ENCODE measurements around the gene EXO1.
A peak's percentile ranks its signal among the peaks of the same experiment; 100 is the strongest.
"Not testable (repeated sequence)": the region's sequence is repeated elsewhere in the genome, so short reads cannot be mapped to it uniquely, and the experiment has no call there.

The EXO1 gene

DNA sequence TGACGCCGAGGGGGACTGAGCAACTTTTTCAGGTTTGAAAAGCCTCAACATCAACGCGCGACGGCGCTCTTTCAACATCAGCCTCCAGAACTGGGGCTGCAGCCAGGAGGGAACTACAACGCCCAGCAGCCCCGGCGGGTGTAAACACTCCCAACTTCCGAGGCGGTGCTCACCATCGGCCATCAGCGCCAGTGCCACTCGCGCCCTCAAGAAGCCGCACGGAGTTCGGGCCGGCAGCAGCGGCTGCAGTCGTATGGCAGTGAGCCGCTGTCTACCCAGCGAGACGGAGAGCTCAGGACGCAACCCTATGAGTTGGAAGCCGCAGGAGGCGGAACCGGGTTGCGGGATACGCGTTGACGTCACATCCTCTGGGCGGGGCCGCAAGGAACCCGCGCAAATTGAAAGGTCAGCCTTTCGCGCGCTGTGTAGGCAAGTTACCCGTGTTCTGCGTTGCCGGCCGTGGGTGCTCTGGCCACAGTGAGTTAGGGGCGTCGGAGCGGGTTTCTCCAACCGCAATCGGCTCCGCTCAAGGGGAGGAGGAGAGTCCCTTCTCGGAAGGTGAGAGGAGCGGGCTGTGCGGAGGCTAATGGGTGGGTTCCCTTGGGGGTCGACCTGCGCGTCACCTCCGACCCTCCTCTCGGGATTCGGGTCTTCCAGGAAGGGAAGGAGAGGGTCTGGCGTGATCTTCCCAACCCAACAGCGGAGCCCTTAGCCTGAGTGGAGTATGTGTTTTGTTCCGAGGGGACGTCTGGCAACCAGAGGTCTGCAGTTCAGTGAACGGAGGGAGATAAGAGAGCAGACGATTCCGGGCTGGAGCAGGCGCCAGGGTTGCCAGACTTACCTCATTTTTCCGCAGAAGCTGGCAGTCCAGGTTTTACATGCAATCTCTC, at the start of gene EXO1:
TSS of gene EXO1 (plus strand) at position 409 of the 890 bp plus-strand sequence. CDS start 2,222 bp downstream, outside the sequence.
- DNase-seq (ENCODE audit: low read depth in 2 of 2, low spot score in 1 of 2) = peak; percentile 70 to 73

DNA sequence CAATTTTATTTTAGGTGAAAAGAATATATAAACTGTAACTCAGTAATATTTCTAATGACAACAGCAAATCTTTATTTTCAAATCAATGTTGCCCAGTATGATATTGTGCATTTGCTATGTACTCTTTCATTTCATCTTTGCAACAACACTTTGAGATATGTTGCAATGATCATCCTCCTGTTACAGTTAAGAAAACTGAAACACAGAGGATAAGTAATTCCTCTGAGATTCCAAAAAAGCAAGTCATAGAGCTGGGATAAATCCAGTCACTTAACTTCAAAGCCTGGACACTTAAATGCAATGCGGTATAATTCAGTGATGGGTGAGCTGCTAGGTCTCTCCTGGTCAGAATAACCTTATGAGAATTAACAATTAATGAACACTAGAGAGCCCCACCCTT, 48.6 kb upstream of the EXO1 start:
- no peak for DNase-seq (ENCODE audit: low read depth in 2 of 2, low spot score in 1 of 2)

DNA sequence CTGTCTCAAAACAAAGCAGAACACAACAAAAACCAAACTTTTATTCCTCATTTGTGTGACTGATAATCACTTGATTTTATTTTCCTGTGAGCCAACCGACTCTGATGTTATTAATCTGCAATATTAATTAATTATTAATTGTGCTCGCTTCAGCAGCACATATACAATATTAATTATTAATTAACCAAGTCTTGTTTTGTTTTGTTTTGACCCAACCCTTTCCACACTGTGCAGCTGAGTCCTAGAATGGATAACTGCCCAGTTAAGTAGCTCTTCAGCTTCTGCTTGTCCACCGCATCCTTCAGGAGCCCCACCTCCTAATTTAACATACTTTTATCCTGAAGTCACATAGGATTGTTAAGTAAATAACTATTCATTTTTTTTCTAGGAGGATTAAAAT, 47.4 kb upstream of the EXO1 start:
- no peak for DNase-seq (ENCODE audit: low read depth in 2 of 2, low spot score in 1 of 2)

DNA sequence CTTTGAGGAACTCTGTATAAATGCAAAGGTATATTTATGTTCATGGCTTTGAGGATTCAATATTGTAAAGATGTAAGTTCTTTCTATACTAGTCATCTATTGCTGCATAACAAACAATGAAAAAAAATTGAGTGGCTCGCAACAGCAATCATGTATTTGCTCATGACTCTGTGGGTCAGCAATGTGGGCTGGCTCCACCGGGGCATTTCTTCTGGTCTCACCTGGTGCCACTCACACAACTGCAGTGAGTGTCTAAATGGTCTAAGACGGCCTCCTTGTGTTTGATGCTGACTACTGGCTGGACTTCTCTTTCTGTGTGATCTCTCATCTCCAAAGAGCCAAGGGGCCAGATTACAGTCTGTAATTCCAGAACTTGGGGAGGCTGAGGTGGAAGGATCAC, 45.1 kb upstream of the EXO1 start:
- DNase-seq (ENCODE audit: low read depth in 2 of 2, low spot score in 1 of 2) = no peak

DNA sequence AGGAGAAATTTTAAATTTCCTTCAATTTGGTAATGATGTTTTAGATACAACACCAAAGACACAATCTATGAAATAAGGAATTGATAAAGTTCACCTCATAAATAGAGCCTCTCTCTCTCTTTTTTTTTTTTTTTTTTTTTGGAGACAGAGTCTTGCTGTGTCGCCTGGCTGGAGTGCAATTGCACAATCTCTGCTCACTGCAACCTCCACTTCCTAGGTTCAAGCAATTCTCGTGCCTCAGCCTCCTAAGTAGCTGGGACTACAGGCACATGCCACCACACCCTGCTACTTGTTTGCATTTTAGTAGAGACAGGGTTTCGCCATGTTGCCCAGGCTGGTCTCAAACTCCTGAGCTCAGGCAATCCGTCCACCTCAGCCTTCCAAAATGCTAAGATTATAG, 43.3 kb upstream of the EXO1 start:
- not testable (repeated sequence) for DNase-seq (ENCODE audit: low read depth in 2 of 2, low spot score in 1 of 2)

DNA sequence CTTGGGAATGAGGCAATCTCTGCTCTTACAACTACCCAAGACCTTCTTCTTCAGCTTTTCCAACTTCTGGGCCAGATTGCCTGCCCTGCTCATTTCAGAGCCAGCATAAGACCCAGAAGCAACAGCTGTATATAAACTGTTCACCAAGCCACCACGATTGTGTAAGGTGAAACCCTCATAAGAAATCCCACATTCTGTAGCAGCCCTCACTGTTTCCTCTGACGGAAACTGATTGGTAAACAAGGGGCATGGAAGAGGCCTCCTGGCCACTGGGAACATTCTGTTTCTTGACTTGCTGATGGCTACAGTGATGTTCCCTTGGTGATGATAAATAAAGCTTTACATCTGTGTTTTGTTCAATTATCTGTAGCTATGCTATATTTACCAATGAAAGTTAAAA, 39.7 kb upstream of the EXO1 start:
- no peak for DNase-seq (ENCODE audit: low read depth in 2 of 2, low spot score in 1 of 2)

DNA sequence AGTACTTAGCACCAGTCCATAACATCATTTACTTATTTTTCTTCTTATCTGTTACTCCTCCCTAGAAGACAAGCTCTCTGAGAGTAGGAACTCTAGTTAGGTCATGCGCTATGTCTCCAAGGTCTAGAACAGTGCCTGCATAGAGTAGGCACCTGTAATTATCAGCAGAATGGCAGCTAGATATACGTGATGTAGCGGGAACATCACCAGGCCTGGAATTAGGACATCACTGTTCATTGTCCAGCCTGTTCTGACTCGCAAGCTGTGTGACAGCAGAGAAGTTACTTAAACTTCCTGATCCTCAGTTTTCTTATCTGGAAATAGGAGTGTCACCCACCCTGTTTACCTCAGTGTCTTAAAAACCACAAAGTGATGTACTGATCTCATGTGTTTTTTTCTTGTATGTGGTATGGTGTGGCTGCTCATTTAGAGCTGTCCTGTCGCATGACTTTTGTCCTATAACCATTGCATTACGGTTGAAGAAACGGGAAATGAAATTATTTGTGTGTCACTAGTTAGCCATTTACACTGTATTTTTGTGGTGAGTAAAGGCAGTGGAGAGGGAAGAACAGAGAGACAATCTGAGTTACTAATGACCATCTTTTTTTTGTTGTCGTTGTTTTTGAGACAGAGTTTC, 37.1 kb upstream of the EXO1 start:
- DNase-seq (ENCODE audit: low read depth in 2 of 2, low spot score in 1 of 2) = no peak

DNA sequence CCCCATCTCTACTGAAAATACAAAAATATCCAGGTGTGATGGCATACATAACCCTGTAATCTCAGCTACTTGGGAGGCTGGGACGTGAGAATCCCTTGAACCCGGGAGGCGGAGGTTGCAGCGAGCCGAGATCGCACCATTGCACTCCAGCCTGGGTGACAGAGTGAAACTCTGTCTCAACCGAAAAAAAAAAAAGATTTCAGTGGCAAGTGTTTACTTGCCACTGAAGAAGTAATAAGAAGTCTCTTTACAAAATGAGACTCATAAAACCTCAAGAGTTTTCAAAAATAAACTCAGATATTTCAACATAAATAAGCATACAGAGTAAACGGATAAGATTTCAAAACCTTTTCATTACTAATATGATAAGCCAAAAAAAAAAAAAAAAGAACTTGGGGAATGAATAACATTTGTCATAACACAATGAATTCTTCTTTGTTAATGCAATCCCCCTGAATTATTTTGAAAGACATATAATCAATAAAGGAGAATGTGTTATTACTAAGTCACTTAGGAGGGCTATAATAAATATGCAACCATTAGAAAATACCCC, 34.2 kb upstream of the EXO1 start:
- DNase-seq (ENCODE audit: low read depth in 2 of 2, low spot score in 1 of 2) = no peak

DNA sequence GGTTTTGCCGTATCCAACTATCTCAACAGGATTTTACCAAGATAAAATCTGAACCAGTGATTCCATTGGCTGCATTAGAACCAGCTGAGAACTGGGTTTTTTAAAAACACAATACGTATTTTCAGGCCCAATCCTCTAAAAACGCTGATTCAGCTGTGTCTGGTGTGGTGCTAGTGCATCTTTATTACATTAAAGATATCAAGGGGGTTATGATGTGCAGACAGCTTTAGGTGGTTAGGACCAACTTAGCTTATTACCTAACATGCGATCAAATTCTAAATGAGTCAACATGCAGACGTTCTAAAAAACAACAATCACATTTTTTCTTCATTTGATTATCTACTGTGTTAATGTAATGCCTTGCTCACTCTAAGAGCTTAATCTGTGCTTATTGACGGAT, 32.0 kb upstream of the EXO1 start:
- no peak for DNase-seq (ENCODE audit: low read depth in 2 of 2, low spot score in 1 of 2)

DNA sequence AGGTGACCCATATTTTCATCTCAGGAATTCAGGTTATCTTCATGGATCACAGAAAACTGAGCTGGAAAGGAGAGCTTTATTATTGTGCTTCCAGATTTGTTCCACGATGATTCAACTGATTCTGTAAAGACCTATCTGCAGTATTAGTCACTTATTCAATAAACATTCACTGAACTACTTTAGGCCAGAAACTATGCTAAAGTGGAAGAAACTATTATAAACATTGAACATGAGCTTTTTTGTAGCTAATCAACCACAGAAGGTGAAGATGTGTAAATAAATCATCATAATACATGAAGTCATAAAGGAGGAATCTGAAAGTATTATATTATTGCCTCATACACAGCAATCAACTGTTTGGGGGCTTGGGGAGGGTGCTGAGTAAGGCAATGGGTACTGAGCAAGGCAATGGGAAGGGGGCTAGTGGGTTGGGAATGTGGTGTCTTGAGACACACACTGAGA, 30.6 kb upstream of the EXO1 start:
- DNase-seq (ENCODE audit: low read depth in 2 of 2, low spot score in 1 of 2) = no peak

DNA sequence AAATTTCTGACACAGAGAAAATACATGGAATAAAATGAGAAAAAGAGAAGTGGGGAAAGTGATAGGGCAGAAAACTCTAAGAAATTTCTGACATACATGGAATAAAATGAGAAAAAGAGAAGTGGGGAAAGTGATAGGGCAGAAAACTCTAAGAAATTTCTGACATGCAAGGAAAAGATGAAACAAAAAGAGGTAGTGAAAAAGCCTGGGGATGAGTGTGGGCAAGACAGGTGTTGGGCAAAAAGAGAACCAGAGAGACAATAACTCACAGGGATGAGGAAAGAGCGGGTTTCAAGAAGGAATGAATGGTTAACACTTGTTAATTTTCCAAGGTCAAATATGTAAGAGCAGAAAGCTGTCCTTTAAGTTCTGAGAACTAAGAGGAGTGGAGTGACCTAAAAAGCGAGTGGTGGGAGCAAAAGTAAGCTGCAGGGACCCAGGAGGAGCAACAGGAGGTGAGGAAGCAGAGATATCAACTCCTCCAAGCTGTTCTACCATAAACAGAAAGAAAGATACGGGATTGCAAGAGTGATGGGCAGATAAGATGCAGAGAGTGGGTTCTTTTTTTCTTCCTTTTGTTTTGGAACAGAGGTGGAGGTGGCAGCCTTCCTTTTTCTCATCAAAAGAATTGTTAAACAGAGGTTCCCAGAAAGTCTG, 29.9 kb upstream of the EXO1 start:
- no peak for DNase-seq (ENCODE audit: low read depth in 2 of 2, low spot score in 1 of 2)

DNA sequence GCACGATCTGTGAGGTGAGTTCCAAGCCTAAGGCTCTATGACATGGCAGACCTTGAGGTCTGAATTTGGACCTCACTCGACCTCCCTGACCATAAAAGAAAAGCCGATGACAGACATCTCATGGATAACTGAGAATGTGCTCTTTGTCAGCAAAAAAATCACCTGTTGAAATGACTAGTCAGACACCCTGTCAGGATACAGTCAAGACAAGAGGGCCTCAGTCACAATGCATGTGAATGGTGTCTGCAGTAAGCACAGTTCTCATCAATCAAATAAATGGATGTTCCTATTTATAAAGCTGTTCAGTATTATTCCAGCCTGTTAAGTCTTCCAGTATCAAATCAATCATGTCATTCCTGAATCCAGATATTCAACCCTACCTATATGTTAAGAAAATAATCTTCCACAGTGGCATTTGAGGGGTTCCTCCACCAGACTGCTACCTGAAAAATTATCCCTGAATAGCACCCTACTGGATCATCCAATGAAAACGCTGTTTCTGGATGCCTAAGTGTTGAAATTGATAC, 28.6 kb upstream of the EXO1 start:
- DNase-seq (ENCODE audit: low read depth in 2 of 2, low spot score in 1 of 2) = no peak

DNA sequence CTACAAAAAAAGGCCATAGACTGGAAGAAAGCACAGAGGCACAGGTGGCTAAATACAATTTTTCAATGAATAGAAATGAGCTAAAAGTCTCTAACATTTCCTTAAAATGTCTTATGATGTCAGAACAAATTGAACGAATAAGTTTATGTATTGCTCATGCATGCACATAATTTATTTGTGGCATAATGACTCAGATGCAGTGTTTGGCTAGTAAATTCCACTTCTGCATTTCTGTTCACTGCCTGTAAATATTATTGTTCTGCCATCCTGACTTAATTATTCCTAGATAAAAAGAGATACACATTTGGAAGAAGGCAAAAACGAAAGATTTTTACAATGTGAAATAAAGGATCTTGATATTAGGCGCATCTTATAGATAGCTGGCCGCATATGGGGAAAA, 26.6 kb upstream of the EXO1 start:
- no peak for DNase-seq (ENCODE audit: low read depth in 2 of 2, low spot score in 1 of 2)

DNA sequence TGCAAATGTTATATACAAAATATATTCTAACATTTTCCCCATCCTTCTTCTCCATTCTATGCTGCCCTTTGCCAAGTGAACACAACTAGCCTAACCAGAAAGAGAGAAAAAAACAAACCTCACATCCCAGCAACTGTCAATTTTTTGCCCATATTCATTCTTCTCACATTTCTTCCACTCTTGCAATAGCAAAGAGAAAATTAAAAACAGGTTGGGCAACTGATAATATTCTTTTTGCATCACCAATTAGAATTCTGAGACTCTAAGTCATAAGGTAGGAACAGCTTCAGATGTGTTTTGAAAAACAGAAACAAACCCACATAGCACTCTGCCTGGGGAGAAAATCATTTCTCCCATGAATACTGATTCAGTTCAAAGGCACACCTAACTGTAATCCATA, 25.2 kb upstream of the EXO1 start:
- no peak for DNase-seq (ENCODE audit: low read depth in 2 of 2, low spot score in 1 of 2)

DNA sequence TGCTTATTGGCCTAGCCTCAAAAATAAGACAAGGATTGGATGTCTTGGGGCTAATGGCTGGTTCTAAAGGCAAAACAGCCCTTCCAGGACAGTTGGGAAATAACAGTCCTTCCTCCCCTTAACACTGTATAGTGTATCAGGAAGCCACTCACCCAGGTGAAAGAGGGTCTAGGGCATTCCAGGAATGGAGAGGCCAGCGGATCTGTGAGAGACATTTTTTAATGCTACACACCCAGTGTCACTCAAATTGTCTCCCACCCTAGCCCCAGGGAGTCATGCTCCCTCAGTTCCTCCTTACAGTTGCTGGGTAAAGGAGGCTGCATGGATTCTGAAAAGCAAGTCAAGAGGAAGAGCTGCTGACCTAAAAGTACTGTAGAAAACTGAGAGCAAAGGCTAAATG, 24.1 kb upstream of the EXO1 start:
- no peak for DNase-seq (ENCODE audit: low read depth in 2 of 2, low spot score in 1 of 2)

DNA sequence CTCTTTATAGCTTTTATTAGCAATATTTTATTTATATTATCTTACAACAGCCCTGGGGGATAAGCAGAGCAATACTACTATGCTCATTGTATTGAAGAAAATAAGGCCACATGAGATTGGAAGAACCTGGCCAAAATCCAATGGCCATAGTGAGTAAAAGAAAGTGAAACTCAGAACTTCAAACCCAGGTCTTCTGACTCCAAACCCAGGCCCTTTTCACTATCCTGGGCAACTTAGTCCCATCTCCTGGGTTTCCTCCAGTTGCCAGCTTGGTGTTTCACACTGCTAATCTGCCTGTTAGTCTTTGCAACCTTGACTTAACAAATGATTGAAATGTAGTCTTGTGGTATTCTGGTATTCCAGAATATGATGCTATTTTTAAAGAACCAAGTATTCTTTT, 22.4 kb upstream of the EXO1 start:
- no peak for DNase-seq (ENCODE audit: low read depth in 2 of 2, low spot score in 1 of 2)

DNA sequence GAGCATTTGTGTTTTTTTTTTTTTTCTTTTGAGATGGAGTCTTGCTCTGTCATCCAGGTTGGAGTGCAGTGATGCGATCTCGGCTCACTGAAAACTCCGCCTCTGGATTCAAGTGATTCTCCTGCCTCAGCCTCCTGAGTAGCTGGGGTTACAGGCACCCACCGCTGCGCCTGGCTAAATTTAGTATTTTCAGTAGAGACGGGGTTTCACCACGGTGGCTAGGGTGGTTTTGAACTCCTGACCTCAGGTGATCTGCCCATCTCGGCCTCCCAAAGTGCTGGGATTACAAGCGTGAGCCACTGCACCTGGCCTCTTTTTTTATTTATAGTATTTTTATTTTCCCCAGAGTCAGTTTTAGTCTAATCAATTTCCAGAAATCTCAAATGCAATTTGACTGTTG, 21.4 kb upstream of the EXO1 start:
- DNase-seq (ENCODE audit: low read depth in 2 of 2, low spot score in 1 of 2) = not testable (repeated sequence)

DNA sequence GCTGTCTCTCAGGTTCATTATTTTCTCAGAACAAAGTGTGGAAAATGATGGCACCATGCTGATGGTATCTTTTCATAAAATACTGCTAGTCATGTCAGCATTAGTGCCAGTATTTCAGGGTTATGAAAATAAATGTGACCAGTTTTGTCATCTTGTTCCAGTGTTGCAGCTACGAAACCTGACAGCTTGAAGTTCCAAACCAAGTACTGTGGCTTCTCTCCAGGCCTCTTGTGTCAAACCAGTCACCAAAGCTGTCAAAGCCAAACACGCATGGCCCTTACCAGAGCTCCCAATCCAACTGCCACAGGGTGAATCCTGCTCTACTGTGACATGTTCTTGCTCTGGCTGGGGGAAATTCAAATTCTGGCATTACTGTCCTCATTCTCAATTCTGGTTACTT, 20.7 kb upstream of the EXO1 start:
- no peak for DNase-seq (ENCODE audit: low read depth in 2 of 2, low spot score in 1 of 2)

DNA sequence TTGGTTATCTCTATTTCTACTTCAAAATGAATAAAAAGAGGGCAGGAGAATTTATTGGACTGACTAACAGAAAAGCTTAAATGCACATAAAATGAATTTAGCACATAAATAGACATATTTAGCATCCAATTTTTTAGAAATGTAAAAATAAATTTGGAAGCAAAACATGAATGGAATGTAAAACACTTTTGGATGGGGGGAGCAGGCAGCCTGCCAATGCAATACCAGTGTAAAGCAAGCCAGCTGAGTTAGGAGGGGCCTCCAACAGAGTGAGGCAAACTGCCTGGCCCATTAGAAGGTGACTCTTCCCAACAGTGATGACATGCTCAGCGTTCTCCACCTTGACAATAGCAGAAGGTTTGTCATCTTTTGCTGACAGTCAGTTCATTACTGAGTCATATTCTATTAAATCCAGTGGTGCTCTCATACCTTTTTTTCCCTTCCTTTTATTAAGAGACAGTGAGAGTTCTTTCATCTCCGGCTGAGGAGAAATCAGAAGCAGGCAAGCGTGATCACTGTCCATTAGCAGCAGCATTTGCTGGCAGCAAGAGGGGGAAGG, 19.5 kb upstream of the EXO1 start:
- no peak for DNase-seq (ENCODE audit: low read depth in 2 of 2, low spot score in 1 of 2)

DNA sequence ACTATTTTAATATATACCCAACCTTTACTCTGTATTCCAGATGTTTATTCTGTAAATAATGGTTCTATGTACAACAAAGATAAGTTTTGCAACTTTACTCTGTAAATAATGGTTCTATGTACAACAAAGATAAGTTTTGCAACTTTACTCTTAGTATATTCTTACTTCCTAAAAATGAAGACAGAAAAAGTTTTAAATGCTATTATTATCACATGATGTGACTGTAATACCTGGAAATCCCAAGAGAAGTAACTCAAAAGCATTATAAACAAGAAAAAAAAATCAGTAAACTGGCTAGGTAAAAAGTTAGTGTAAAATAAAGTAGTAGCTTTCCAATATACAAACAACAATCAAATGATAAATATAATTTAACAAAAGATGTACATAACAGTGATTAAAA, 18.5 kb upstream of the EXO1 start:
- no peak for DNase-seq (ENCODE audit: low read depth in 2 of 2, low spot score in 1 of 2)

DNA sequence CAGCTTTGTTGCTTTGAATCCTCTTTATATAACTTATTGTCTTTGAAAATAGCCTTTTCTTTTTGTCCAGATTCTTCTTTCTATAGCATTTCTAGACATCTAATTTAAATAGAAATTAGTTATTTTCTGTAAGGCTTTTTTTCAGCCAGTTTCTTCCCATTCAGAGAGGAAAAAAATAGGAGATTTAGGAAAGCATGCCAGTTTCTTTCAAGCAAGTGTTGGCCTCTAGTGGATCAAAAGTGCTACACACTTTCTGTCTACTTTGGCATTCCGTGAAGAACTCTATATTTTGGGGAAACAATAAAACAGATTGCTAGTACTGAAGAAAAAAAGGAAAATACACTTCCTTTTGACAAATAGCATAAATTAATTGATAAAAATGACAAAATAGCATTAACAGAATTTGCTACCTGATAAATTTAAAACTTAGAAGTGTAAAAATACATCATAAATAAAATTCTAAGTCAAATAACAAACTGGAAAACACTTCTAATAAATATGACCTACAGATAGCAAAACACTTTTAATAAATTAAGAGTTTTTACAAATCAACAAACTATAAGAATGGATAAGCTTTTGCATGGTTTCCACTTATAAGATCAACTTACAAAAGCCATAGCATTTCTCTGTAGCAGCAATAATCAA, 13.1 kb upstream of the EXO1 start:
- DNase-seq (ENCODE audit: low read depth in 2 of 2, low spot score in 1 of 2) = no peak

Measured in stimulated activated CD8-positive, alpha-beta memory T cell treated with anti-CD3 and anti-CD28 coated beads, Interleukin-4, amount 100 ng/mL, for 4 hours (primary cell).